ENCODE results near the gene RICTOR.

DNA sequence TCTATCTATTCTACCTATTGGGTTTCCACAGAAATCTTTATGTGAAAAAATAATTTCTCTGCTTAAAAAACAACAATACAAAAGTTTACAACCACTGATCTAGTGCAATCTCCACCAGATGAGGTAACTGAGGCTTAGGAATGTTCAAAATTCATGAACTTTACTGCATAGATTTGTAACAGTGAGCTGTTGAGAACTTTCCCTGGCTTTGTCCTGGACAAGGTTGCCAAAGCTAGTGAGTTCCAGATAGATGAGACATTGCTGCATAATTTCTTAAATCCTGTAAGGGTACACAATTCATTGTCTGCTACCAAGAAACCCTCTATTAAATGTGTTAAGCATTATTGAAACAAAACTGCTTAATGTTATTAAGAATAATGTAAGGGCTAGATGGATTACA is 125.7 kb downstream of the RICTOR start:
- TF ChIP-seq, protein P1, sequence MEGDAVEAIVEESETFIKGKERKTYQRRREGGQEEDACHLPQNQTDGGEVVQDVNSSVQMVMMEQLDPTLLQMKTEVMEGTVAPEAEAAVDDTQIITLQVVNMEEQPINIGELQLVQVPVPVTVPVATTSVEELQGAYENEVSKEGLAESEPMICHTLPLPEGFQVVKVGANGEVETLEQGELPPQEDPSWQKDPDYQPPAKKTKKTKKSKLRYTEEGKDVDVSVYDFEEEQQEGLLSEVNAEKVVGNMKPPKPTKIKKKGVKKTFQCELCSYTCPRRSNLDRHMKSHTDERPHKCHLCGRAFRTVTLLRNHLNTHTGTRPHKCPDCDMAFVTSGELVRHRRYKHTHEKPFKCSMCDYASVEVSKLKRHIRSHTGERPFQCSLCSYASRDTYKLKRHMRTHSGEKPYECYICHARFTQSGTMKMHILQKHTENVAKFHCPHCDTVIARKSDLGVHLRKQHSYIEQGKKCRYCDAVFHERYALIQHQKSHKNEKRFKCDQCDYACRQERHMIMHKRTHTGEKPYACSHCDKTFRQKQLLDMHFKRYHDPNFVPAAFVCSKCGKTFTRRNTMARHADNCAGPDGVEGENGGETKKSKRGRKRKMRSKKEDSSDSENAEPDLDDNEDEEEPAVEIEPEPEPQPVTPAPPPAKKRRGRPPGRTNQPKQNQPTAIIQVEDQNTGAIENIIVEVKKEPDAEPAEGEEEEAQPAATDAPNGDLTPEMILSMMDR (IDR thresholded peaks at IDR 0.05) = no peak
- no peak for TF ChIP-seq POLR2A (IDR thresholded peaks at IDR 0.05)
- no peak for TF ChIP-seq EP300 (IDR thresholded peaks at IDR 0.05)
- TF ChIP-seq POLR2AphosphoS5 (IDR thresholded peaks at IDR 0.05) = no peak
